Measurements from ENCODE around the gene MAGI1.

- TF ChIP-seq ARNT (IDR thresholded peaks at IDR 0.05), result no peak
- TF ChIP-seq FOXM1 (IDR thresholded peaks at IDR 0.05; ENCODE audit: borderline replicate concordance), result no peak
- TF ChIP-seq PKNOX1 (IDR thresholded peaks at IDR 0.05), result no peak
- TF ChIP-seq BHLHE40 (IDR thresholded peaks at IDR 0.05; ENCODE audit: borderline replicate concordance), result no peak
- no peak for TF ChIP-seq SP1 (IDR thresholded peaks at IDR 0.05)
- TF ChIP-seq CTBP1 (IDR thresholded peaks at IDR 0.05; ENCODE audit: borderline replicate concordance), result no peak
- TF ChIP-seq L3MBTL2 (conservative IDR thresholded peaks at IDR 0.05), result no peak
- TF ChIP-seq TARDBP (IDR thresholded peaks at IDR 0.05), result no peak
Observed at GRCh38 chr3:65781594-65781993, 257.1 kb downstream of the MAGI1 start.

Data from HEK293T (cell line).